ENCODE results near the gene SCN2A. TPM values are rescaled to one million over a fixed set of nuclear protein-coding genes. Genes with fewer than 3 reads are reported as not detected.

SCN2A gene
- total RNA-seq, 1 donor from 2014 or later: 0.31 TPM

DNA sequence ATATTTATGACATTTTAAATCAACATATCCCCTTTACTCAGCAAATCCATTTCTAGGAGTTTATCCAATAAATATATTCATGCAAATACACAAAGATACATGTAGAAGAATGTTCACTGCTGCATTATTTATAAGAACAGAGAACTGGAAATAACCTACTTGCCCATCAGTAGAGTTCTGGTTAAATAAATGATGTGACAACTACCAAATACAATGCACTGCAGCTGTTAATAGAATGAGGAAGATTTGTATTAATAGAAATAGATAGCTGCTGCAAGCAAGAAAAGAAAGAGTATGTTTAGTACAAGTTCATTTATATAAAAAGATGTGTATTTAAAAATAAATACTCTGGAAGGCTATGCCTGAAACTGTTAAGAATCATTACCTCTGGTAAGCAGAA is 181.0 kb downstream of the SCN2A start:
- no peak for DNase-seq

DNA sequence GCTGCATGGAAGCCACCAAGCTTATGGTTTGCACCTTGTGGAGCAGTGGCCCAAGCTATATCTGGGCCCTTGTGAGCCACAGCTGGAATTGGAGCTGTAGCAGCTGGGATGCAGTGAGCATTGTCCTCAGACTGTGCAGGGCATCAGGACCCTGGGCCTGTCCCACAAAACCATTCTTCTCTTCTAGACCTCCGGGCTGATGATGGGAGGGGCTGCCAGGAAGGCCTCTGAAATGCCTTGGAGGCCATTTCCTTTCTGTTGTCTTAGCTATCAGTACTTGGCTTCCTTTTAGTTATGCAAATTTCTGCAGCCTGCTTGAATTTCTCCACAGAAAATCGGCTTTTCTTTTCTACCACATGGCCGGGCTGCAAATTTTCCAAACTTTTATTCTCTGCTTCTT is 183.9 kb downstream of the SCN2A start:
- no peak for DNase-seq

DNA sequence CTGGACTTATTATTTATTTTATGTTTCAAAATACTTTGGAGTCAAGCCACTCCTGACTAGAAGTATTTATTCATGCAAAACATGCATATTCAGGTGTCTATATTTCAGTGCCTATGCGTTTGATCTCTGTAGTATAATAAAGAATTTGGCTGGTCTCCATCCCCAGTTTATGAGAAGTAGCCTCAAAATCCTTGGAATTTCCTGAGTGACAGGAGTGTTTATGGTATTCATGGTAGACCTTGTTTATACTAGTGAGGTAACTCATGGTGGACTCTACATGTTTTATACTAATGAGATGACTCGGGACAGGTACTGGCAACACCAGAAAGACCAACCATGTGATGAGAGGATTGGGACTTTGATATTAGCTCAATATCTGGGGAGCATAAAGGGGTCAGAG is 186.3 kb downstream of the SCN2A start:
- DNase-seq: no peak

DNA sequence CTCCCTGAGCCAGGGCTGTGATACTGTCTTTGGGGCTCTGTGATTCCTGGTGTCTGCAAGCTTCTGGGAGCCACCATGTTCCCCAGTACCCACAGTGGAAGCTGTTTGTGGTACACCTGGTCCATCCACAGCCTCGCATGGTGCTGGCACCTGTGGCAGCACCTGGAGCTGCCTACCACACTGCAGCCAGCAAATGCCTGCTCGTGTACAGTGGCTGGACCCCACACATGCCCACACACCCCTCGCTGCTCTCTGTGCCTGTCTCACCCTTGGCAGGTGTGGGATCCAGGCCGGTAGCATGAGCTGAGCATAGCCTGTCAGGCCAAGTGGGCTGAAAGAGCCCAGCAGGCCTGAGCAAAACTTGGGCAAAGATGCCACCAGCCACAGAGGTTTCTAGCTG is 188.5 kb downstream of the SCN2A start:
- no peak for DNase-seq

DNA sequence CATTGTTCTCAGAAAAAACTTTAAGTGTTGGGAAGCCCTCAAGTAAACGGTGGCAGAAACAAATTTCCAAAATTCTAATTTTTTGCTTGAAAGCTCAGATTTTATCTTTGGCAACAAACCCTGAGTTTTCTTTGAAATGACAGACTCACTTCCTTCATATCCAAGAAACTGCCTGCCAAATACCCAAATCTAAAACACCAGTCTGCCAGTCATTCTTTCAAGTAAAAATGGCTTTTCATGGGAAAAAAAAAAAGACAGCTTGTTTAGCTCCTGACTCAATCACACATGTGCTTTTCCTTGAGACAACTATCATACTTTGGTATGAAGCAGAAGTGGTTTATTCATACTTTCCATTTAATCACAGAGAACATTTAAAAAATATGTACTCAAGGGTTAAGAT is 189.7 kb downstream of the SCN2A start:
- DNase-seq: no peak

DNA sequence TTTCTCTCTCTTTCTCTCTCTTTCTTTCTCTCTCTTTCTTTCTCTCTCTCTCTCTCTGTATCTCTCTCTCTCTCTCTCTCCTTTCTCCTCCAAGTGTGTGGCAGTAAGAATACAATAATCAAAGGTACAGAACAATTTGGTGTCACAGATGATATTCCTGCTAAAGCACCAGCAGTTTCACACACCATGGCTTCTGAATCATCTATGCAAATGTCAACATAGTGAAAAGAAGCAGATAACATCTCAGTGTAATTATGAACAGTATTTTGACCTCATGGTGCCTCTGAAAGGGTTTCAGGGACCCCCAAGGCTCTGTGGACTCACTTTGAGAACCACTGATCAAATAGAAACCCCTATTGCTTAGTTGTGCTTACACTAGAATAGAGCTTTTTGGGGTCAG is 191.8 kb downstream of the SCN2A start:
- no peak for DNase-seq

DNA sequence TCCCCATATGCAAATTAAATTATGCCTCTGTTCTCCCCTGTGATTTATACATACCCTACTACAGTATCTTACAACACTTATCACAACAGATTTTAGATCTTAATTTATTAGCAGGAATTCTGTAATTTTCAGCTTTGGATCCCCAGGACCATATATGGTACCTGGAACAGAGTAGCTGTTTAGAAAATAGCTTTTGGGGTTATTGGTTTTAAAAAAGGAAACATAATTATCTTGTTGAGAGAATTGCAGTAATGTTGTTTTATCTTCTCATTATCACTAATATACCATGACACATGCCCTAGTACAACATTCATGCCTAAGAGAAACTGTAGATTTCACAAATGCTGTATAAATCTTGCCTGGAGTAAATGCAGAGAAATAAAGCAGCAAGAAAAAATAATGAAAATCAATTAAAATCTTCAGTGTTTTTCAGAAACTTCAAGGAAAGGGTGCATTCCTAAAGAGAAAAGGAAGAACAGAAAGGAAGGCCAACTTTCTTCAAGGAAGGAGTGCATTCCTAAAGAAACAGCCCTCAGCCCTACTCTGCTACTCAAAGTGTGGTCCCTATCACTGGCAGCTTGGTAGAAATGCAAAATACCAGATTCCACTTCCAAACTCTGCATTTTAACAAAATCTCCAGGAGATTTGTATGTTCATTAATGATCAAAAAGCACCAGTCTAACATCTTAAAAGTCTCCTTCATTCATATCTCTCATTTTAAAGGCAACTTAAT is 193.2 kb downstream of the SCN2A start:
- DNase-seq: no peak

DNA sequence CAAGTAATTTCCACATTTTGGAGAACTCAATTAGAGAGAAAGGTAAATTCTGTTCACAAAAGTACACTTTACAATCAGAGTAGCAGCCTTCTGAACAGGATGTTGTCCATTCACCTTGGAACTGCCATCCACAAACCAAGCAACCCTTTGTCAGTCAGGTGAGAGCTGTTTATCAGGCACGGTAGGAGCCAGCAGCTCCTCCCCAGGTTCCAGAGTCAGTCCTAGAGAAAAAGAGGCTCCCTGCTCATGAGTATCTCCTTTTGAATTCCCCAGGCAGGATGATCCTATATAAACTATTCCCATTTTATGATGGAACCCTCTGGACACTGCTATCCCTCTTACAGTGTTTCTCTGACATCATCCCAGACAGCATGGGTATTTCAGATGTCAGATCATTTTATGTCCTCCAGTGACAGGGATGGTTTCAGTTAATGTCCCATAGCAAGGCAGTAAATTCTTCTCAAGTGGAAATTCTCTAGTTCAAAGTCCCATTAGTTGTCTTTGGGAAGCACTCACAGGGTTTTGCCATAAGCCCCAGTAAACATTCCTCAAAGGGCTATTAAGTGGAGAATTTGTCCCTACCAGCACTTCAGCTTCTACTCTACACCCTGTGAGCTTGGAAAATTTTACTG is 195.8 kb downstream of the SCN2A start:
- no peak for DNase-seq

DNA sequence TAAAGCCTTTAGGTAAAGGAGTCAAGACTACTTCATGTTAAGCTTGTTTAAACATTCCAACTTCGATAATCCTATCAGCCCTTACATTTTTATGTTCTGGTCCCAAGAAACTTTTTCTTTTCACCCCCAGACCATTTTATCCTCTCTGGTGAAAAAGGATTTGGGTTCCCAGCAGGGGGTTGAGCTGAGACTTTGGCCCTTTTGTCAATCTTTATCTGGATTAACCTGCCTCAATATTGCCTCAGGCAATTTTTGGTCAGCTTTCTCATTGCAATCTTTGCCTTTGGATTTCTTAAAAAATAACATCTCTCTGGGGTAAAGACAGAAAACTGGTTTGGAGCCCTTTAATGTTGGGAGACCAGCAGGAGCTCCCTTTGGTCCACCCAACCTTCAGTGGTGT is 196.4 kb downstream of the SCN2A start:
- no peak for DNase-seq

DNA sequence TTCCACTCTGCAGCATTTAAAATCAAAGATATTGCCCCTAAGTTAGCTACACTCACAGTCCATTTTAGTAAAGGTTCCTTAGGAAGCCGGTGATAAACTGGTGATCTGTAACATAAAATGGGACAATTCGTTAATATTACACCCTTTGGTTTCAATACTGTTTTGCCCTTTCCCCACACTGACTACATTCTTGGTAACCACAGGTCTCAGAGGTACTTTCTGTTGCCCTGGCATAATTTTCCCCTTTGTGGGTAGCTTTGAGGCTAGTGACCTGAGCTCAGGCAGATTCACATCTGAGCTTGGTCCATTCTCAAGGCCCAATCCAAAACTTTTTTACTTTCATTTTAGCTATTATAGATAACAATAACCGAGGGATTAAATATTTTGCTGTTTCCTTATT is 197.3 kb downstream of the SCN2A start:
- no peak for DNase-seq

DNA sequence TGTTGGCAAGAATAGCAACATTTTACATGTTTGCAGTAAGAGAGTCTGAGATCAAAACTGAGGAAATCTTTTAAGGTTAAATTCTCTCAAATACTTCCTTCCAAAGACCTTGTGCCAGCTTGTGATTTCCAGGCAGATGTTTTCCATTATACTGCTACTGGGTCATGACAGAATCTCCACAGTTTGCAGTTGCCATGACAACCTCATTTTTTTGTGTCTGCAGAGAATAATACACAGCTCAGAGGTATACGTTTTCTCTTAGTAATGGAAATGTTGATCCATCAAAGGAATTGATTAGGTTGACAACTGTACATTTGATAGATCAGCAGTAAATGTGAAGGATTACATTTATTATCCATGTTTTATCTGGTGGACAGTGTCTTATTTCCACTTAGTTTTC is 201.2 kb downstream of the SCN2A start:
- peak; percentile 83 for DNase-seq

Other genes starting within 250 kb of the SCN2A start
- 2.8 TPM for gene SCN3A, start 35.4 kb upstream of the SCN2A start, total RNA-seq
- 20.6 TPM for gene CSRNP3, start 230.3 kb downstream of the SCN2A start, total RNA-seq

Measured in tongue (tissue), 2 donors.